DND-41 (cell line): ENCODE measurements around the gene KIAA1958.

Experiments
- ATAC-seq: fragments of 200-7000 bp; cut with Tn5 transposase; 3 replicates; pipeline ENCODE4 v1.9.1; 2021; ENCODE audit warnings: low read depth; ENCODE audit not compliant: insufficient read depth
- DNase-seq: peaks from one replicate; pipeline ENCODE4 v3.0.0-alpha.2; 2020
- H2AFZ ChIP-seq: 2 replicates; pipeline ENCODE4 v1.6.0; 2012; ENCODE audit warnings: low read depth, low read length
- H3K27ac ChIP-seq: 2 replicates; pipeline ENCODE4 v1.5.1; 2012; ENCODE audit warnings: low read length, inconsistent platforms
- H3K27me3 ChIP-seq: fragments of 200-600 bp; sonication (generic); 2 replicates; pipeline ENCODE4 v1.6.0; 2012; ENCODE audit warnings: low read length, mild to moderate bottlenecking, inconsistent platforms; ENCODE audit not compliant: insufficient read depth, poor library complexity
- H3K36me3 ChIP-seq: 2 replicates; pipeline ENCODE4 v1.5.1; 2012; ENCODE audit warnings: low read length, inconsistent platforms; ENCODE audit not compliant: insufficient read depth
- H3K4me1 ChIP-seq: 2 replicates; pipeline ENCODE4 v1.5.1; 2012; ENCODE audit warnings: mild to moderate bottlenecking, low read length; ENCODE audit not compliant: insufficient read depth
- H3K4me2 ChIP-seq: 2 replicates; pipeline ENCODE4 v1.6.0; 2012; ENCODE audit warnings: mild to moderate bottlenecking, moderate library complexity, low read length, inconsistent platforms; ENCODE audit not compliant: insufficient read depth
- H3K4me3 ChIP-seq, 2 experiments: fragments of 200-600 bp in 1 of 2; shearing (Covaris generic) in 1 of 2; 2 replicates each; pipeline ENCODE4 v1.5.1; 2012 to 2016; ENCODE audit warnings: inconsistent platforms in 2 of 2, low read length in 2 of 2, mild to moderate bottlenecking in 2 of 2, low read depth in 1 of 2, moderate library complexity in 1 of 2
- H3K79me2 ChIP-seq: 2 replicates; pipeline ENCODE4 v1.6.0; 2012; ENCODE audit warnings: low read length, inconsistent platforms; ENCODE audit not compliant: insufficient read depth
- H3K9ac ChIP-seq: 2 replicates; pipeline ENCODE4 v1.6.0; 2012; ENCODE audit warnings: low read depth, mild to moderate bottlenecking, inconsistent platforms, low read length, moderate library complexity
- H3K9me3 ChIP-seq: 2 replicates; pipeline ENCODE4 v1.5.1; 2012; ENCODE audit warnings: low read length, moderate library complexity, mild to moderate bottlenecking, inconsistent platforms; ENCODE audit not compliant: insufficient read depth, severe bottlenecking
- H4K20me1 ChIP-seq: 2 replicates; pipeline ENCODE4 v1.6.0; 2012; ENCODE audit warnings: low read length; ENCODE audit not compliant: insufficient read depth
- EZH2 ChIP-seq: IDR thresholded peaks from 3 replicates; pipeline ENCODE4 v1.6.1; 2012; ENCODE audit warnings: borderline replicate concordance, low read depth, mild to moderate bottlenecking, moderate library complexity, low read length, inconsistent platforms; ENCODE audit not compliant: severe bottlenecking
- TF ChIP-seq, protein P1 (sequence below): IDR thresholded peaks from 2 replicates; pipeline ENCODE4 v1.5.1; 2012; ENCODE audit warnings: borderline replicate concordance, low read length, moderate library complexity, mild to moderate bottlenecking; ENCODE audit not compliant: poor library complexity, severe bottlenecking; ENCODE audit errors: extremely low read depth

Gene KIAA1958

DNA sequence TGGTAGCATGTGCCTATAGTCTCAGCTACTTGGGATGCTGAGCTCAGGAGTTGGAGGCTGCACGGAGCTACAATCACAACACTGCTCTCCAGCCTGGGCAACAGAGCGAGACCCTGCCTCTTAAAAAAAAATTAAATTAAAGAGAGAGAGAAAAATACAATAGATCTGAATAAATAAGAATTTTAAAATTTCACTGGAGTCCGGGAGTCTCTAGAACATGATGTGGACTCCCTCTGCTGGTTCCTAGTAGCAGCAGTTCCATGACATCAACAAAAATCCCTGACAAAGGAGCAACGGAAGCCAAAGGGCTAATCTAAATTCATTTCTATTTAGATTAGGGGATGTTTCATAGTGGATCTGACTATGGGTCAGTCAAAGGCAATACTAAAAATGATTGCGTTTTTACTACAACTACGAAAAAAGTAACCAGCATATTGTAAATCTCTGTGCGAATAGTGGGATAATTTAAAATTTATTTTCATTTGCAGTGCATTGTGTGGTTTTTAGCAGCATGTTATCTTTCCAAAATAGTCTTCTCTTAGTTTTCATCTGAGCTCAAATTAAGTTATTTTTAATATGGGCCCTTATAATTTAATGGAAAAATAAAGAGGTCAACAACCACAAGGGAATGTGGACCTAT lies 224.5 kb downstream of the KIAA1958 start:
- TF ChIP-seq, protein P1, sequence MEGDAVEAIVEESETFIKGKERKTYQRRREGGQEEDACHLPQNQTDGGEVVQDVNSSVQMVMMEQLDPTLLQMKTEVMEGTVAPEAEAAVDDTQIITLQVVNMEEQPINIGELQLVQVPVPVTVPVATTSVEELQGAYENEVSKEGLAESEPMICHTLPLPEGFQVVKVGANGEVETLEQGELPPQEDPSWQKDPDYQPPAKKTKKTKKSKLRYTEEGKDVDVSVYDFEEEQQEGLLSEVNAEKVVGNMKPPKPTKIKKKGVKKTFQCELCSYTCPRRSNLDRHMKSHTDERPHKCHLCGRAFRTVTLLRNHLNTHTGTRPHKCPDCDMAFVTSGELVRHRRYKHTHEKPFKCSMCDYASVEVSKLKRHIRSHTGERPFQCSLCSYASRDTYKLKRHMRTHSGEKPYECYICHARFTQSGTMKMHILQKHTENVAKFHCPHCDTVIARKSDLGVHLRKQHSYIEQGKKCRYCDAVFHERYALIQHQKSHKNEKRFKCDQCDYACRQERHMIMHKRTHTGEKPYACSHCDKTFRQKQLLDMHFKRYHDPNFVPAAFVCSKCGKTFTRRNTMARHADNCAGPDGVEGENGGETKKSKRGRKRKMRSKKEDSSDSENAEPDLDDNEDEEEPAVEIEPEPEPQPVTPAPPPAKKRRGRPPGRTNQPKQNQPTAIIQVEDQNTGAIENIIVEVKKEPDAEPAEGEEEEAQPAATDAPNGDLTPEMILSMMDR, result peak; percentile 41
- TF ChIP-seq EZH2, result no peak
- no peak overlapping the region for H2AFZ ChIP-seq
- peaks cover 55% of the 10 kb centered on the region for H3K79me2 ChIP-seq
- H3K27me3 ChIP-seq, result no peaks in the 10 kb centered on the region
- no peak overlapping the region for H3K27ac ChIP-seq
- H3K4me3 ChIP-seq, result no peak overlapping the region
- peaks cover 7% of the 10 kb centered on the region for H3K4me1 ChIP-seq
- H3K4me2 ChIP-seq, result no peak overlapping the region
- H3K9me3 ChIP-seq, result no peaks in the 10 kb centered on the region
- no peaks in the 10 kb centered on the region for H4K20me1 ChIP-seq
- H3K36me3 ChIP-seq, result peaks cover 15% of the 10 kb centered on the region; the same call in 1 of the 2 replicates
- ATAC-seq, result no peak
- no peak overlapping the region for H3K9ac ChIP-seq
- no peak for DNase-seq

- no peak overlapping the region for H3K4me3 ChIP-seq
- H3K79me2 ChIP-seq, result peaks cover 63% of the 10 kb centered on the region
- H4K20me1 ChIP-seq, result no peaks in the 10 kb centered on the region
- no peaks in the 10 kb centered on the region for H3K9me3 ChIP-seq
- no peak overlapping the region for H3K4me2 ChIP-seq
- no peaks in the 10 kb centered on the region for H3K27me3 ChIP-seq
- H3K27ac ChIP-seq, result no peak overlapping the region
- TF ChIP-seq, protein P1, result no peak
- no peak for TF ChIP-seq EZH2
- peaks cover 19% of the 10 kb centered on the region for H3K4me1 ChIP-seq
- H3K9ac ChIP-seq, result no peak overlapping the region
- peaks cover 15% of the 10 kb centered on the region; the same call in 1 of the 2 replicates for H3K36me3 ChIP-seq
- H2AFZ ChIP-seq, result no peak overlapping the region
- ATAC-seq, result no peak
- no peak for DNase-seq
These were observed 226.1 kb downstream of the KIAA1958 start for GRCh38 chr9:112712678-112713077.

DNA sequence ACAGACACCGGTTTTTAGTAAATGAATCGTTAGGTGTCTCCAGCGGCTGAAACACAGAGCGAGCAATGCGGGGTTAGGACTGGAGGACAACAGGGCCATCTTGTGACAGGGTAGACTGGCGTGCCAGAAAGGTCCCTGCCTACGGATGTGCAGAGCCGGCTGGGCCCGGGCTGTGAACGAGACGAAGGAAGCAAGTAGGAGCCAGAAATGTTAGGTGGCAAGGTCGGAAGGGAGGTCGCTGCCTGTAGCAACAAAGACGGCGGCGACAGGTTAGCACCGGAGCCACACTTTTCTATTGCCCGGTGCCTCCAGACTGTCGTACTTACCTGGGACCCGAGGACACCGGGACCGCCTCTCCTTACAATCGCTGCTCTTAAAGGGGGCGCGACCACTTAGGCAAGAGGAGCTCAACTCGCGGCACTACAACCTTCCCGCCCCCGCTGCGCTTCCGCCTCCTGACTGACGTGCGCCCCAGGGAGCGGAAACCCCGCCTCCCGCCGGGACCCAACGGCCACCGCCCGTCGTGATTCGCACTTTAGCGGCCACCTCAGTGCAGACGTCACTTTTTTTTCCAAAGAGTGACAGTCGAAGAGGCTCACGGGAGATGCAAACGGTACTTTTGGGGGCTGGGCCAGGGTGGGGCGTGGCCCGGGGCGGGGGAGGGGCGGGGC lies 231.2 kb downstream of the KIAA1958 start, which contains the start of gene INIP:
Gene INIP, minus strand, starts transcription at position 457 of the 671 bp plus-strand sequence. CDS start 1,632 bp downstream, outside the sequence.
- Histone ChIP-seq H3K4me2 (peak within 1 kb of the TSS; percentile 96), H3K9ac (peak within 1 kb of the TSS; percentile 53), H3K27me3 (no peaks in the 10 kb centered on the region), H3K9me3 (no peaks in the 10 kb centered on the region), H3K4me3 (peak within 1 kb of the TSS; percentile 75 to 86), H4K20me1 (no peaks in the 10 kb centered on the region), H3K4me1 (peaks cover 23% of the 10 kb centered on the region), H2AFZ (peak within 1 kb of the TSS; percentile 80), H3K79me2 (peaks cover 28% of the 10 kb centered on the region), H3K36me3 (peaks cover 5% of the 10 kb centered on the region; the same call in 1 of the 2 replicates), H3K27ac (peak within 1 kb of the TSS; percentile 65)
- peak; percentile 95 for ATAC-seq
- TF ChIP-seq, protein P1, result peak; percentile 51
- no peak for TF ChIP-seq EZH2
- DNase-seq, result peak; percentile 97
